ENCODE data around the gene AUTS2.

Gene AUTS2

GRCh38 chr7:70098905-70099672 is 500.8 kb downstream of the AUTS2 start:
- DNase-seq, result no peak

GRCh38 chr7:70104243-70104642 is 506.0 kb downstream of the AUTS2 start:
- DNase-seq, result no peak

- no peak for DNase-seq
Observed at GRCh38 chr7:70113078-70113477, 514.8 kb downstream of the AUTS2 start.

GRCh38 chr7:70113536-70113935 is 515.3 kb downstream of the AUTS2 start:
- no peak for DNase-seq

GRCh38 chr7:70114806-70115205 is 516.5 kb downstream of the AUTS2 start:
- no peak for DNase-seq

- no peak for DNase-seq
Observed at GRCh38 chr7:70116244-70116643, 518.0 kb downstream of the AUTS2 start.

GRCh38 chr7:70116867-70117266 is 518.6 kb downstream of the AUTS2 start:
- no peak for DNase-seq

GRCh38 chr7:70120851-70121250 is 522.6 kb downstream of the AUTS2 start:
- no peak for DNase-seq

- no peak for DNase-seq
Observed at GRCh38 chr7:70131817-70132216, 533.5 kb downstream of the AUTS2 start.

GRCh38 chr7:70132226-70132851 is 534.1 kb downstream of the AUTS2 start:
- no peak for DNase-seq

- DNase-seq, result no peak
Observed at GRCh38 chr7:70132852-70133690, 534.8 kb downstream of the AUTS2 start.

GRCh38 chr7:70134029-70134770 is 535.9 kb downstream of the AUTS2 start:
- no peak for DNase-seq

- DNase-seq, result no peak
Observed at GRCh38 chr7:70135656-70136055, 537.4 kb downstream of the AUTS2 start.

- no peak for DNase-seq
Observed at GRCh38 chr7:70137126-70137525, 538.9 kb downstream of the AUTS2 start.

GRCh38 chr7:70142247-70142932 is 544.1 kb downstream of the AUTS2 start:
- DNase-seq, result no peak

- DNase-seq, result no peak
Observed at GRCh38 chr7:70143075-70144044, 545.1 kb downstream of the AUTS2 start.

GRCh38 chr7:70148997-70149396 is 550.7 kb downstream of the AUTS2 start:
- no peak for DNase-seq

GRCh38 chr7:70152313-70152712 is 554.0 kb downstream of the AUTS2 start:
- no peak for DNase-seq

GRCh38 chr7:70153933-70154332 is 555.7 kb downstream of the AUTS2 start:
- DNase-seq, result no peak

- DNase-seq, result no peak
Observed at GRCh38 chr7:70154521-70155180, 556.4 kb downstream of the AUTS2 start.

Measured in effector CD8-positive, alpha-beta T cell (primary cell).